ENCODE data around the gene TUBB6. TPM values are rescaled to one million over a fixed set of nuclear protein-coding genes. Genes with fewer than 3 reads are reported as not detected.

Gene TUBB6
- total RNA-seq, 2 donors from 2014 or later, result 3.7 to 7.3 TPM

GRCh38 chr18:12282442-12283039, 25.5 kb upstream of the TUBB6 start:
- DNase-seq (ENCODE audit: low spot score), result no peak
- no peak for ATAC-seq
- H3K4me1 Mint-ChIP-seq (ENCODE audit: low read depth in 2 of 2), result no peaks in the 10 kb centered on the region
- H3K4me3 Mint-ChIP-seq, result no peak overlapping the region
- H3K27me3 Mint-ChIP-seq, result no peaks in the 10 kb centered on the region
- H3K27ac Mint-ChIP-seq, result no peak overlapping the region
- H3K9me3 Mint-ChIP-seq, result no peaks in the 10 kb centered on the region
- H3K36me3 Mint-ChIP-seq, result no peaks in the 10 kb centered on the region

- H3K36me3 Mint-ChIP-seq, result no peaks in the 10 kb centered on the region
- no peaks in the 10 kb centered on the region for H3K9me3 Mint-ChIP-seq
- ATAC-seq, result no peak
- no peak for DNase-seq (ENCODE audit: low spot score)
- peaks cover 1 to 6% of the 10 kb centered on the region in 2 donors for H3K27me3 Mint-ChIP-seq
- H3K27ac Mint-ChIP-seq, result no peak overlapping the region
- no peaks in the 10 kb centered on the region for H3K4me1 Mint-ChIP-seq (ENCODE audit: low read depth in 2 of 2)
- H3K4me3 Mint-ChIP-seq, result no peak overlapping the region
Observed at GRCh38 chr18:12283256-12283655, 24.8 kb upstream of the TUBB6 start.

- Mint-ChIP-seq H3K9me3 (no peaks in the 10 kb centered on the region), H3K27ac (no peak overlapping the region), H3K27me3 (peaks cover 5 to 7% of the 10 kb centered on the region in 2 donors), H3K4me1 (ENCODE audit: low read depth in 2 of 2) (no peaks in the 10 kb centered on the region), H3K36me3 (no peaks in the 10 kb centered on the region), H3K4me3 (no peak overlapping the region)
- DNase-seq (ENCODE audit: low spot score) (no peak), ATAC-seq (no peak)
Observed at GRCh38 chr18:12283666-12284065, 24.4 kb upstream of the TUBB6 start.

- peak in 1 of 2 donors; percentile 11 for ATAC-seq
- no peak overlapping the region for H3K4me3 Mint-ChIP-seq
- H3K36me3 Mint-ChIP-seq, result no peaks in the 10 kb centered on the region
Observed at GRCh38 chr18:12287131-12287681, 20.8 kb upstream of the TUBB6 start.

GRCh38 chr18:12287684-12288402, 20.2 kb upstream of the TUBB6 start:
- no peak for ATAC-seq
- Mint-ChIP-seq H3K4me3 (no peak overlapping the region), H3K4me1 (ENCODE audit: low read depth in 2 of 2) (no peaks in the 10 kb centered on the region), H3K36me3 (no peaks in the 10 kb centered on the region), H3K27ac (no peak overlapping the region), H3K9me3 (no peaks in the 10 kb centered on the region), H3K27me3 (peaks cover 19 to 22% of the 10 kb centered on the region in 2 donors)
- no peak for DNase-seq (ENCODE audit: low spot score)

More at GRCh38 chr18:12287131-12287681, 20.8 kb upstream of the TUBB6 start:
- no peaks in the 10 kb centered on the region for H3K4me1 Mint-ChIP-seq (ENCODE audit: low read depth in 2 of 2)
- no peaks in the 10 kb centered on the region for H3K9me3 Mint-ChIP-seq
- peaks cover 19 to 22% of the 10 kb centered on the region in 2 donors for H3K27me3 Mint-ChIP-seq
- DNase-seq (ENCODE audit: low spot score), result no peak
- H3K27ac Mint-ChIP-seq, result no peak overlapping the region

- no peak for ATAC-seq
- H3K27ac Mint-ChIP-seq, result no peak overlapping the region
Observed at GRCh38 chr18:12288403-12288755, 19.7 kb upstream of the TUBB6 start.

GRCh38 chr18:12290086-12290485, 18.0 kb upstream of the TUBB6 start:
- no peaks in the 10 kb centered on the region for H3K36me3 Mint-ChIP-seq
- H3K27me3 Mint-ChIP-seq, result peaks cover 19 to 29% of the 10 kb centered on the region in 2 donors
- no peaks in the 10 kb centered on the region for H3K9me3 Mint-ChIP-seq
- DNase-seq (ENCODE audit: low spot score), result no peak
- H3K4me3 Mint-ChIP-seq, result no peak overlapping the region
- no peaks in the 10 kb centered on the region for H3K4me1 Mint-ChIP-seq (ENCODE audit: low read depth in 2 of 2)
- no peak overlapping the region for H3K27ac Mint-ChIP-seq
- no peak for ATAC-seq

More at GRCh38 chr18:12288403-12288755, 19.7 kb upstream of the TUBB6 start:
- Mint-ChIP-seq H3K9me3 (no peaks in the 10 kb centered on the region), H3K36me3 (no peaks in the 10 kb centered on the region), H3K4me3 (no peak overlapping the region), H3K27me3 (peaks cover 19 to 24% of the 10 kb centered on the region in 2 donors), H3K4me1 (ENCODE audit: low read depth in 2 of 2) (no peaks in the 10 kb centered on the region)
- no peak for DNase-seq (ENCODE audit: low spot score)

GRCh38 chr18:12291161-12291560, 16.9 kb upstream of the TUBB6 start:
- Mint-ChIP-seq H3K9me3 (no peaks in the 10 kb centered on the region), H3K4me1 (ENCODE audit: low read depth in 2 of 2) (no peaks in the 10 kb centered on the region), H3K36me3 (no peaks in the 10 kb centered on the region), H3K27me3 (peaks cover 19 to 29% of the 10 kb centered on the region in 2 donors), H3K4me3 (no peak overlapping the region), H3K27ac (no peak overlapping the region)
- no peak for ATAC-seq
- DNase-seq (ENCODE audit: low spot score), result no peak

- Mint-ChIP-seq H3K27ac (no peak overlapping the region), H3K27me3 (peaks cover 19 to 32% of the 10 kb centered on the region in 2 donors), H3K4me1 (ENCODE audit: low read depth in 2 of 2) (no peaks in the 10 kb centered on the region), H3K36me3 (no peaks in the 10 kb centered on the region), H3K4me3 (no peak overlapping the region), H3K9me3 (no peaks in the 10 kb centered on the region)
- DNase-seq (ENCODE audit: low spot score), result no peak
- no peak for ATAC-seq
Observed at GRCh38 chr18:12291690-12292089, 16.4 kb upstream of the TUBB6 start.

- DNase-seq (ENCODE audit: low spot score) (no peak), ATAC-seq (peak in 1 of 2 donors; percentile 20)
- no peaks in the 10 kb centered on the region for H3K36me3 Mint-ChIP-seq
- no peak overlapping the region for H3K27ac Mint-ChIP-seq
- H3K27me3 Mint-ChIP-seq, result peaks cover 12 to 24% of the 10 kb centered on the region in 2 donors
- no peaks in the 10 kb centered on the region for H3K4me1 Mint-ChIP-seq (ENCODE audit: low read depth in 2 of 2)
- no peaks in the 10 kb centered on the region for H3K9me3 Mint-ChIP-seq
- H3K4me3 Mint-ChIP-seq, result no peak overlapping the region
Observed at GRCh38 chr18:12293831-12294230, 14.2 kb upstream of the TUBB6 start.

GRCh38 chr18:12295389-12296086, 12.5 kb upstream of the TUBB6 start:
- Mint-ChIP-seq H3K4me1 (ENCODE audit: low read depth in 2 of 2) (no peaks in the 10 kb centered on the region), H3K27me3 (peaks cover 0 to 18% of the 10 kb centered on the region in 2 donors), H3K4me3 (no peak overlapping the region), H3K9me3 (no peaks in the 10 kb centered on the region), H3K36me3 (no peaks in the 10 kb centered on the region), H3K27ac (no peak overlapping the region)
- ATAC-seq, result peak in 1 of 2 donors; percentile 17
- DNase-seq (ENCODE audit: low spot score), result no peak

GRCh38 chr18:12296087-12296403, 12.0 kb upstream of the TUBB6 start:
- Mint-ChIP-seq H3K36me3 (no peaks in the 10 kb centered on the region), H3K9me3 (no peaks in the 10 kb centered on the region), H3K4me1 (ENCODE audit: low read depth in 2 of 2) (no peaks in the 10 kb centered on the region), H3K27ac (no peak overlapping the region), H3K4me3 (no peak overlapping the region), H3K27me3 (peaks cover 0 to 18% of the 10 kb centered on the region in 2 donors)
- DNase-seq (ENCODE audit: low spot score) (no peak), ATAC-seq (peak in 1 of 2 donors; percentile 37)

- Mint-ChIP-seq H3K27ac (no peak overlapping the region), H3K4me3 (no peak overlapping the region), H3K36me3 (no peaks in the 10 kb centered on the region), H3K4me1 (ENCODE audit: low read depth in 2 of 2) (no peaks in the 10 kb centered on the region), H3K9me3 (no peaks in the 10 kb centered on the region), H3K27me3 (peaks cover 0 to 16% of the 10 kb centered on the region in 2 donors)
- ATAC-seq (no peak), DNase-seq (ENCODE audit: low spot score) (no peak)
Observed at GRCh38 chr18:12296457-12296856, 11.6 kb upstream of the TUBB6 start.

GRCh38 chr18:12299862-12300261, 8.2 kb upstream of the TUBB6 start:
- DNase-seq (ENCODE audit: low spot score) (no peak), ATAC-seq (no peak)
- Mint-ChIP-seq H3K4me1 (ENCODE audit: low read depth in 2 of 2) (no peaks in the 10 kb centered on the region), H3K4me3 (no peak overlapping the region), H3K36me3 (no peaks in the 10 kb centered on the region), H3K9me3 (no peaks in the 10 kb centered on the region), H3K27me3 (peaks cover 0 to 9% of the 10 kb centered on the region in 2 donors), H3K27ac (no peak overlapping the region)

All from natural killer cell treated with Interleukin-12 subunit alpha and Interleukin-12 subunit beta and Interleukin-15 and Interleukin-18, amount 100 ng/mL, for 72 hours (primary cell).